ENCODE measurements around the gene CNIH3. TPM values are rescaled to one million over a fixed set of nuclear protein-coding genes. Genes with fewer than 3 reads are reported as not detected.

The CNIH3 gene
- total RNA-seq, 1 donor from 2014 or later = 1.7 TPM

- DNase-seq (ENCODE audit: low spot score) (no peak), ATAC-seq (no peak)
Measured at GRCh38 chr1:224613486-224613885, 2.6 kb upstream of the CNIH3 start.

- no peak for DNase-seq (ENCODE audit: low spot score)
- no peak for ATAC-seq
Measured at GRCh38 chr1:224616756-224617409, 766 bp downstream of the CNIH3 start.

GRCh38 chr1:224617410-224618355 is 1.6 kb downstream of the CNIH3 start:
- ATAC-seq (no peak), DNase-seq (ENCODE audit: low spot score) (no peak)

- DNase-seq (ENCODE audit: low spot score) (no peak), ATAC-seq (no peak)
Measured at GRCh38 chr1:224619209-224619608, 3.1 kb downstream of the CNIH3 start.

GRCh38 chr1:224620105-224620504 is 4.0 kb downstream of the CNIH3 start:
- no peak for ATAC-seq
- DNase-seq (ENCODE audit: low spot score) = no peak

- ATAC-seq (no peak), DNase-seq (ENCODE audit: low spot score) (no peak)
Measured at GRCh38 chr1:224621813-224622682, 5.9 kb downstream of the CNIH3 start.

GRCh38 chr1:224622831-224623230 is 6.7 kb downstream of the CNIH3 start:
- no peak for ATAC-seq
- no peak for DNase-seq (ENCODE audit: low spot score)

- DNase-seq (ENCODE audit: low spot score) (no peak), ATAC-seq (no peak)
Measured at GRCh38 chr1:224623310-224623714, 7.2 kb downstream of the CNIH3 start.

- ATAC-seq (no peak), DNase-seq (ENCODE audit: low spot score) (no peak)
Measured at GRCh38 chr1:224623743-224624333, 7.7 kb downstream of the CNIH3 start.

- DNase-seq (ENCODE audit: low spot score) (no peak), ATAC-seq (no peak)
Measured at GRCh38 chr1:224624432-224624831, 8.3 kb downstream of the CNIH3 start.

GRCh38 chr1:224626042-224626441 is 9.9 kb downstream of the CNIH3 start:
- no peak for ATAC-seq

GRCh38 chr1:224629965-224630364 is 13.8 kb downstream of the CNIH3 start:
- DNase-seq (ENCODE audit: low spot score) (no peak), ATAC-seq (no peak)

More at GRCh38 chr1:224626042-224626441, 9.9 kb downstream of the CNIH3 start:
- no peak for DNase-seq (ENCODE audit: low spot score)

- no peak for ATAC-seq
- DNase-seq (ENCODE audit: low spot score) = no peak
Measured at GRCh38 chr1:224631462-224632115, 15.5 kb downstream of the CNIH3 start.

GRCh38 chr1:224632381-224632871 is 16.3 kb downstream of the CNIH3 start:
- ATAC-seq = no peak
- no peak for DNase-seq (ENCODE audit: low spot score)

GRCh38 chr1:224632921-224633321 is 16.8 kb downstream of the CNIH3 start:
- DNase-seq (ENCODE audit: low spot score) (no peak), ATAC-seq (no peak)

GRCh38 chr1:224635356-224635755 is 19.2 kb downstream of the CNIH3 start:
- no peak for ATAC-seq
- DNase-seq (ENCODE audit: low spot score) = no peak

GRCh38 chr1:224637515-224637914 is 21.4 kb downstream of the CNIH3 start:
- no peak for DNase-seq (ENCODE audit: low spot score)

GRCh38 chr1:224637936-224638335 is 21.8 kb downstream of the CNIH3 start:
- DNase-seq (ENCODE audit: low spot score) = no peak

More at GRCh38 chr1:224637515-224637914, 21.4 kb downstream of the CNIH3 start:
- ATAC-seq = no peak

GRCh38 chr1:224639426-224639975 is 23.4 kb downstream of the CNIH3 start:
- ATAC-seq (no peak), DNase-seq (ENCODE audit: low spot score) (no peak)

More at GRCh38 chr1:224637936-224638335, 21.8 kb downstream of the CNIH3 start:
- no peak for ATAC-seq

- no peak for ATAC-seq
Measured at GRCh38 chr1:224640018-224640417, 23.9 kb downstream of the CNIH3 start.

More at GRCh38 chr1:224640018-224640417, 23.9 kb downstream of the CNIH3 start:
- DNase-seq (ENCODE audit: low spot score) = no peak
